K562 (cell line): Measurements from ENCODE around the gene SCUBE2.

Source experiments
- DPF2 ChIP-seq: fragments of 450-650 bp; IDR thresholded peaks from 2 replicates; pipeline ENCODE4 v1.6.1; 2016
- ELF2 ChIP-seq: fragments of 250-450 bp; sonication (Bioruptor Pico); IDR thresholded peaks from 2 replicates; pipeline ENCODE4 v1.5.0; 2021; ENCODE audit warnings: mild to moderate bottlenecking
- FOXJ3 ChIP-seq: sonication (generic); formaldehyde crosslinking; IDR thresholded peaks from 2 replicates; pipeline ENCODE4 v1.4.0; 2020; ENCODE audit warnings: mild to moderate bottlenecking, missing genetic modification reagents
- KLF6 ChIP-seq: fragments of 250-450 bp; sonication (Bioruptor Pico); IDR thresholded peaks from 2 replicates; pipeline ENCODE4 v1.4.0; 2020; ENCODE audit warnings: mild to moderate bottlenecking, moderate library complexity, borderline replicate concordance
- TCF7L2 ChIP-seq: fragments of 150-350 bp; IDR thresholded peaks from 2 replicates; pipeline ENCODE4 v1.6.1; 2016; ENCODE audit warnings: low read depth, mild to moderate bottlenecking, low read length, moderate library complexity
- TRIM24 ChIP-seq, 2 experiments: fragments of 450-650 bp; IDR thresholded peaks; 2 replicates each; pipeline ENCODE4 v1.6.1; 2016
- TRIM28 ChIP-seq: fragments of 450-650 bp; IDR thresholded peaks from 2 replicates; pipeline ENCODE4 v1.6.1; 2017
- U2AF2 ChIP-seq: fragments of 200-400 bp; formaldehyde crosslinking; optimal IDR thresholded peaks from 2 replicates; pipeline ENCODE3; 2017; ENCODE audit warnings: low read depth, mild to moderate bottlenecking, low read length
- TF ChIP-seq, protein P1 (sequence below): sonication (generic); formaldehyde crosslinking; IDR thresholded peaks from 2 replicates; pipeline ENCODE4 v1.8.1; 2022; ENCODE audit warnings: missing genetic modification reagents
- TF ChIP-seq, protein P2 (sequence below), 2 experiments: fragments of 450-650 bp; conservative IDR thresholded peaks; 2 replicates each; pipeline ENCODE4 v1.6.1; 2017; ENCODE audit warnings: mild to moderate bottlenecking in 2 of 2, moderate library complexity in 2 of 2

- TF ChIP-seq U2AF2, result no peak
- no peak for TF ChIP-seq ELF2
- no peak for TF ChIP-seq TRIM28
- no peak for TF ChIP-seq FOXJ3 (CRISPR knock-in tag)
- TF ChIP-seq, protein P1, sequence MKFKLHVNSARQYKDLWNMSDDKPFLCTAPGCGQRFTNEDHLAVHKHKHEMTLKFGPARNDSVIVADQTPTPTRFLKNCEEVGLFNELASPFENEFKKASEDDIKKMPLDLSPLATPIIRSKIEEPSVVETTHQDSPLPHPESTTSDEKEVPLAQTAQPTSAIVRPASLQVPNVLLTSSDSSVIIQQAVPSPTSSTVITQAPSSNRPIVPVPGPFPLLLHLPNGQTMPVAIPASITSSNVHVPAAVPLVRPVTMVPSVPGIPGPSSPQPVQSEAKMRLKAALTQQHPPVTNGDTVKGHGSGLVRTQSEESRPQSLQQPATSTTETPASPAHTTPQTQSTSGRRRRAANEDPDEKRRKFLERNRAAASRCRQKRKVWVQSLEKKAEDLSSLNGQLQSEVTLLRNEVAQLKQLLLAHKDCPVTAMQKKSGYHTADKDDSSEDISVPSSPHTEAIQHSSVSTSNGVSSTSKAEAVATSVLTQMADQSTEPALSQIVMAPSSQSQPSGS (CRISPR knock-in tag), result no peak
- TF ChIP-seq, protein P2, sequence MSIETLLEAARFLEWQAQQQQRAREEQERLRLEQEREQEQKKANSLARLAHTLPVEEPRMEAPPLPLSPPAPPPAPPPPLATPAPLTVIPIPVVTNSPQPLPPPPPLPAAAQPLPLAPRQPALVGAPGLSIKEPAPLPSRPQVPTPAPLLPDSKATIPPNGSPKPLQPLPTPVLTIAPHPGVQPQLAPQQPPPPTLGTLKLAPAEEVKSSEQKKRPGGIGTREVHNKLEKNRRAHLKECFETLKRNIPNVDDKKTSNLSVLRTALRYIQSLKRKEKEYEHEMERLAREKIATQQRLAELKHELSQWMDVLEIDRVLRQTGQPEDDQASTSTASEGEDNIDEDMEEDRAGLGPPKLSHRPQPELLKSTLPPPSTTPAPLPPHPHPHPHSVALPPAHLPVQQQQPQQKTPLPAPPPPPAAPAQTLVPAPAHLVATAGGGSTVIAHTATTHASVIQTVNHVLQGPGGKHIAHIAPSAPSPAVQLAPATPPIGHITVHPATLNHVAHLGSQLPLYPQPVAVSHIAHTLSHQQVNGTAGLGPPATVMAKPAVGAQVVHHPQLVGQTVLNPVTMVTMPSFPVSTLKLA (conservative IDR thresholded peaks at IDR 0.05), result no peak
- no peak for TF ChIP-seq TRIM24 (IDR thresholded peaks at IDR 0.05)
- TF ChIP-seq DPF2, result no peak
- no peak for TF ChIP-seq KLF6 (CRISPR knock-in tag)
- no peak for TF ChIP-seq TCF7L2
Measured at GRCh38 chr11:9049959-9050358, 41.4 kb downstream of the SCUBE2 start.
